GM12873 (cell line): ENCODE data around the gene FAM47C.
"Not testable (repeated sequence)": the region's sequence is repeated elsewhere in the genome, so short reads cannot be mapped to it uniquely, and the experiment has no call there.

Experiments used
- CTCF ChIP-seq: IDR thresholded peaks from 2 replicates; pipeline ENCODE4 v1.5.1; 2012; ENCODE audit warnings: low read depth, mild to moderate bottlenecking, moderate library complexity, low read length, control low read depth; ENCODE audit not compliant: insufficient read depth; ENCODE audit errors: missing control alignments

Gene FAM47C

DNA sequence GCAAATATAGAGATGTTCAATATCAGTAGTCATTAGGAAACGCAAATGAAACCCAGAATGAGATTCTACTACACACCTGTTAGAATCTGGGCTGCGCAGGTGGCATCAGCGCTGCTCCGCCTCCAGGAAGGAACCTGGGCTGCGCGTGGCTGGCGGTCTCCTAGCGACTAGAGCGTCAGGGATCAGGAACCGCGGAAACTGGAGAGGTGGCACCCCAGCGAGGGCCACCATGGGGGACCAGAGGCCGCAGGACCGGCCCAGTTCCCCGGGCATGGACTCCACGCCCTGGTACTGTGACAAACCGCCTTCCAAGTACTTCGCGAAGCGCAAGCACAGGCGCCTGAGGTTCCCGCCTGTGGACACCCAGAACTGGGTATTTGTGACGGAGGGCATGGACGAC, at the start of gene FAM47C:
TSS of gene FAM47C (plus strand) at position 185 of the 400 bp plus-strand sequence. CDS start at position 230, 45 bp downstream.
- not testable (repeated sequence) for TF ChIP-seq CTCF

- no peak for TF ChIP-seq CTCF
These were observed 46.6 kb upstream of the FAM47C start for GRCh38 chrX:36961590-36961989.

DNA sequence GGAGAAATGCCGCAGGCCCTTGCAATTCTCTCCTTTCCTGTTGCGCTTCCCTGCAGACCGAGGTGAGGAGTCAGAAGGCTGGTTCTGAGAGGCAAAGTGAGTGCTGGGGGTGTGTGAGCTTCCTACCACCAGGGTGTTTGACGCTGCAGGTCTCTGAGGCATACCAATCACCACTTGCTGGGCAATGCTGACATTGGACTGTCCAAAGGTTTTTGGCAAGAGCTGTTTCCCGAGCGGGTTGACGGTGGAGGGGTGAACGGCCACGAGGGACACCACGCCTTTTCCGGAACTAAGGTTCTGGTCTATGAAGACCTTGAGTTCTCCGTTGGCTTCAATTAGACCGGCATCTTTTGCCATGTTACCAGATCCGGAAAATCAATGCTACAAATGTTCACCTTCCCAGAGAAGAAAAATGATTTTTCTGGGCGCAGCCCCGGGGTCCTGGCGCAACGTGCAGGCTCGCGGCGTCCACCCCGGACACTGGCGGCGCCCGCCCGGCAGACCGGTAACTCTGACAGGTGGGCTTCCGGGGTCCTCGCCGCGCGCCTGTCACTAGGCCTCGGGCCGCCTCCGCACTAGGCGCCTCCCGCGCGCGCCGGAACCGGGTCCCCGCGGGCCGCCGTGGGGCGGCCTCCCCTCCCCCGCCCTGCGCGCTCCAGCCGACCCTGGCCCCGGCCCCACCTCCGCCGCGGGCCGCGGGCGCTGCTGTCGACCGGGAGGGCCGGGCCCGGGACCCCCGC, 44.9 kb upstream of the FAM47C start:
- no peak for TF ChIP-seq CTCF

GRCh38 chrX:36963852-36964251, 44.3 kb upstream of the FAM47C start:
- TF ChIP-seq CTCF = no peak

DNA sequence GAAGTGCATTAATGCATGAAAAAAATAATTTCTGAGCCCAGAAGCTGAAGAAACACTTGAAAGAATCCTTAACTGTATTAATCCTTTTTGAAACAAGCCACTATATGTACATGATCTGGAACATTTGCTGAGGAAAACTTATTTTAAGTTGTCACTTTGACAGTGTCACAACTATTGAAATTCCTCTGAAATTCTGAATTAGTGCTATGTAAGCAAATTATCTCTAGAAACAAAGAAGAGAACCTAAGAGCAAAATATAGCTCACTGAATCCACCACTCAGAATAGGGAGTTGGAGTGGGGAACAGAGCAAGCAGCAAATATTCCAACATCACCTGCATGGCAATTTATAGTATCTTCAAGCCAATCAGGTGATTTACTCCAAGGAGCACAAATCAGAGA, 34.6 kb upstream of the FAM47C start:
- no peak for TF ChIP-seq CTCF

DNA sequence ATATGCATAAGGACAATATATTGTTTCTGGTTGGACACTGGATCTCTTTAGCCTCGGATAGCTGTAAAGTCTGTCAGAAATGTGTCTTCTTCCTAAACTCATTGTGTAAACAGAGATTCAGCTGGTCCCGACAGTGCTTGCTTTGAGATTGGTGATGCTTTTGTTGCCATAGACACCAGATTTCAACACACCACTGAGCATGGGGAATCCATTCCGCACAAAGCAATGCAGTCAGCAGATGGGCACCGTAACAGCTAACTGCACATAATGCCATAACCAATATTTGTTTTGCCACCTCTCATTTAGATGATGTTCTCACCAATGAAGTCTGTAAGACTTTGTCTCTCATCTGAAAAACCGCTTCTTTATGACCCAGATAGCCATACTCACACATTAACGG, 33.3 kb upstream of the FAM47C start:
- no peak for TF ChIP-seq CTCF

DNA sequence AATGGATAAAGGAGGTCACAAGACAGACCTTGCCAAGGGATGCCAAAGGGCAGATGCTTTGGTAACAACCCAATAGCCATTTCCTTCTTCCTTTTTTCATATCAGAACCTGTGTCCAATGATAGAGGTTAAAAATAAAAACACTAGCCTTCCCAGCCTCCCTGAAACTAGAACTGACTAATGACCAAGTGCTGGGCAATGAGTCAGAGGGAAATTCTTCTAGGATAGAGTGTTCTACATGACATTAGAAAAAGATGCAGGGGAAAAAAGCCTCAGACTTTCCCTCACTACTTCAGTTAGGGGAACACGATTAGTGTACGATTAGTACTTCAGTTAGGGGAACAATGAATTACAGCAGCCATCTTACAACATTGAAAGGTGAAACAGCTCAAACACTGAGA, 29.3 kb upstream of the FAM47C start:
- no peak for TF ChIP-seq CTCF
